ENCODE data around the gene CALD1. TPM values are rescaled to one million over a fixed set of nuclear protein-coding genes. Genes with fewer than 3 reads are reported as not detected.

The CALD1 gene
- total RNA-seq, 1 experiment from 2014 or later = 47.9 TPM

GRCh38 chr7:134931487-134931886, 152.1 kb downstream of the CALD1 start:
- intact Hi-C loops (cut with micrococcal nuclease; ENCODE audit: unreplicated experiment) = no loop called here
- H3K36me3 ChIP-seq (ENCODE audit: insufficient read depth, low read length, poor library complexity, severe bottlenecking) = peaks cover 4% of the 10 kb centered on the region
- no peak overlapping the region for H3K4me3 ChIP-seq (ENCODE audit: low read depth, low read length, poor library complexity, severe bottlenecking)
- H3K4me1 ChIP-seq (ENCODE audit: insufficient read depth, low read length, poor library complexity, severe bottlenecking) = no peaks in the 10 kb centered on the region
- BruUV-seq (replicated peaks) = no TSS peak
- DNase-seq (ENCODE audit: low spot score) = no peak
- POLR2A ChIA-PET (ENCODE audit: low non-redundant PET) = no interaction called here
- H3K9me3 ChIP-seq (ENCODE audit: low read depth, low read length, poor library complexity, severe bottlenecking) = no peaks in the 10 kb centered on the region
- CTCF ChIA-PET = no interaction called here
- no peaks in the 10 kb centered on the region for H3K27me3 ChIP-seq (replicated peaks; ENCODE audit: insufficient read depth, low read depth, low read length, poor library complexity)
- no peak overlapping the region for H3K27ac ChIP-seq (ENCODE audit: low read depth, low read length, poor library complexity, severe bottlenecking)
- no peak for TF ChIP-seq EZH2 (IDR thresholded peaks at IDR 0.05; ENCODE audit: borderline replicate concordance, low read depth, low read length, poor library complexity, severe bottlenecking)
- no peak for TF ChIP-seq CTCF (conservative IDR thresholded peaks at IDR 0.05; ENCODE audit: low read depth, low read length)

GRCh38 chr7:134932707-134933370, 153.4 kb downstream of the CALD1 start:
- Histone ChIP-seq H3K4me3 (ENCODE audit: low read depth, low read length, poor library complexity, severe bottlenecking) (no peak overlapping the region), H3K36me3 (ENCODE audit: insufficient read depth, low read length, poor library complexity, severe bottlenecking) (peaks cover 4% of the 10 kb centered on the region), H3K4me1 (ENCODE audit: insufficient read depth, low read length, poor library complexity, severe bottlenecking) (no peaks in the 10 kb centered on the region), H3K9me3 (ENCODE audit: low read depth, low read length, poor library complexity, severe bottlenecking) (no peaks in the 10 kb centered on the region), H3K27ac (ENCODE audit: low read depth, low read length, poor library complexity, severe bottlenecking) (no peak overlapping the region), H3K27me3 (replicated peaks; ENCODE audit: insufficient read depth, low read depth, low read length, poor library complexity) (no peaks in the 10 kb centered on the region)
- POLR2A ChIA-PET (ENCODE audit: low non-redundant PET) = no interaction called here
- CTCF ChIA-PET = no interaction called here
- intact Hi-C loops (cut with micrococcal nuclease; ENCODE audit: unreplicated experiment) = no loop called here
- BruUV-seq (replicated peaks) = no TSS peak
- no peak for DNase-seq (ENCODE audit: low spot score)
- TF ChIP-seq EZH2 (IDR thresholded peaks at IDR 0.05; ENCODE audit: borderline replicate concordance, low read depth, low read length, poor library complexity, severe bottlenecking) = no peak
- TF ChIP-seq CTCF (conservative IDR thresholded peaks at IDR 0.05; ENCODE audit: low read depth, low read length) = no peak

GRCh38 chr7:134933460-134934068, 154.1 kb downstream of the CALD1 start:
- no TSS peak for BruUV-seq (replicated peaks)
- DNase-seq (ENCODE audit: low spot score) = no peak
- Histone ChIP-seq H3K9me3 (ENCODE audit: low read depth, low read length, poor library complexity, severe bottlenecking) (no peaks in the 10 kb centered on the region), H3K27me3 (replicated peaks; ENCODE audit: insufficient read depth, low read depth, low read length, poor library complexity) (no peaks in the 10 kb centered on the region), H3K27ac (ENCODE audit: low read depth, low read length, poor library complexity, severe bottlenecking) (no peak overlapping the region), H3K36me3 (ENCODE audit: insufficient read depth, low read length, poor library complexity, severe bottlenecking) (peaks cover 4% of the 10 kb centered on the region), H3K4me3 (ENCODE audit: low read depth, low read length, poor library complexity, severe bottlenecking) (no peak overlapping the region), H3K4me1 (ENCODE audit: insufficient read depth, low read length, poor library complexity, severe bottlenecking) (no peaks in the 10 kb centered on the region)
- intact Hi-C loops (cut with micrococcal nuclease; ENCODE audit: unreplicated experiment) = no loop called here
- CTCF ChIA-PET = no interaction called here
- TF ChIP-seq EZH2 (IDR thresholded peaks at IDR 0.05; ENCODE audit: borderline replicate concordance, low read depth, low read length, poor library complexity, severe bottlenecking) (no peak), CTCF (conservative IDR thresholded peaks at IDR 0.05; ENCODE audit: low read depth, low read length) (no peak)
- POLR2A ChIA-PET (ENCODE audit: low non-redundant PET) = no interaction called here
